ENCODE measurements around the gene SLC16A14. TPM values are rescaled to one million over a fixed set of nuclear protein-coding genes. Genes with fewer than 3 reads are reported as not detected.

Gene SLC16A14
- total and polyA plus RNA-seq, 2 of the 8 experiments (the other 6 are each of a cell fraction or from before 2014, with no cell fraction given) = 2.1 to 3.0 TPM

GRCh38 chr2:230043025-230043424 is 25.7 kb downstream of the SLC16A14 start:
- no peak overlapping the region for H3K4me3 ChIP-seq (ENCODE audit: extremely low read depth in 1 of 4, insufficient read depth in 2 of 4, low read depth in 3 of 4, low read length in 4 of 4)
- H4K91ac ChIP-seq (replicated peaks; ENCODE audit: insufficient read length, low read length) = no peak overlapping the region
- ChIA-PET POLR2A (ENCODE audit: partially characterized antibody) (no interaction called here), CTCF (ENCODE audit: partially characterized antibody) (no interaction called here)
- H4K5ac ChIP-seq (ENCODE audit: insufficient read length, low read depth, low read length) = no peak overlapping the region
- H3K23me2 ChIP-seq (ENCODE audit: low read depth, low read length) = no peaks in the 10 kb centered on the region; the same call in 1 of the 2 replicates
- no peak overlapping the region for H4K8ac ChIP-seq (ENCODE audit: extremely low read depth, insufficient read depth, low read length)
- H2BK120ac ChIP-seq (replicated peaks; ENCODE audit: low read depth, low read length) = no peak overlapping the region
- no peak overlapping the region for H3K4me2 ChIP-seq (ENCODE audit: insufficient read depth in 1 of 2, low read depth in 2 of 2, low read length in 2 of 2)
- no peak overlapping the region for H3K56ac ChIP-seq (replicated peaks; ENCODE audit: insufficient read length, low read depth, low read length)
- no peak overlapping the region for H3K14ac ChIP-seq (ENCODE audit: insufficient read length)
- no peaks in the 10 kb centered on the region for H3K9me3 ChIP-seq (ENCODE audit: insufficient read depth in 2 of 2, low read depth in 1 of 2, low read length in 1 of 2)
- H3K79me1 ChIP-seq (ENCODE audit: low read depth, low read length) = no peaks in the 10 kb centered on the region
- WGBS, 2 experiments (ENCODE audit: extremely low coverage in 1 of 2, insufficient coverage in 1 of 2, insufficient read length in 1 of 2, insufficient replicate concordance in 2 of 2, low coverage in 1 of 2, low lambda C conversion rate in 2 of 2, missing lambda C conversion rate in 1 of 2) = 92% methylated on average over 5 of the region's 5 CpGs; no CpG with 5 or more reads in 1 of the 2 experiments
- no peaks in the 10 kb centered on the region for H4K20me1 ChIP-seq (replicated peaks in 1 of 2; ENCODE audit: control insufficient read depth in 1 of 2, insufficient read depth in 2 of 2, low read length in 2 of 2)
- H3K9ac ChIP-seq (replicated peaks in 1 of 4; ENCODE audit: extremely low read depth in 1 of 4, low read depth in 3 of 4, low read length in 3 of 4) = no peak overlapping the region
- H2AK5ac ChIP-seq (ENCODE audit: low read depth, low read length) = no peak overlapping the region
- H3K4ac ChIP-seq (replicated peaks; ENCODE audit: insufficient read length, low read depth, low read length) = no peak overlapping the region
- H2BK12ac ChIP-seq (ENCODE audit: low read depth, low read length) = no peak overlapping the region
- H3K36me3 ChIP-seq (ENCODE audit: control insufficient read depth in 2 of 4, insufficient read depth in 4 of 4, low read length in 3 of 4) = no peaks in the 10 kb centered on the region
- H2BK15ac ChIP-seq (ENCODE audit: low read length) = no peak overlapping the region
- H3K27me3 ChIP-seq (replicated peaks in 1 of 4; ENCODE audit: control insufficient read depth in 3 of 4, extremely low read depth in 1 of 4, insufficient read depth in 3 of 4, low read length in 3 of 4) = no peaks in the 10 kb centered on the region
- no peak overlapping the region for H2AFZ ChIP-seq (ENCODE audit: low read length)
- no peaks in the 10 kb centered on the region for H3K4me1 ChIP-seq (replicated peaks in 1 of 4; ENCODE audit: control insufficient read depth in 3 of 4, insufficient read depth in 4 of 4, low read length in 3 of 4)
- no peak for FAIRE-seq
- DNase-seq (ENCODE audit: low read depth in 1 of 2, low spot score in 2 of 2) = no peak
- H3K79me2 ChIP-seq (ENCODE audit: control insufficient read depth in 1 of 2, insufficient read depth in 2 of 2, low read length in 2 of 2) = no peaks in the 10 kb centered on the region
- no peak overlapping the region for H3K27ac ChIP-seq (ENCODE audit: low read depth, low read length)
- H2BK20ac ChIP-seq (ENCODE audit: low read length) = no peak overlapping the region
- no peak overlapping the region for H3K18ac ChIP-seq (ENCODE audit: extremely low read depth, low read length)
- H3K23ac ChIP-seq (ENCODE audit: insufficient read length) = no peak overlapping the region
- H2BK5ac ChIP-seq (ENCODE audit: low read depth, low read length) = no peak overlapping the region
- TF ChIP-seq SAP30 (IDR thresholded peaks at IDR 0.05; ENCODE audit: insufficient read depth, insufficient replicate concordance, low read length) (no peak), EZH2 (IDR thresholded peaks at IDR 0.05; ENCODE audit: low read depth, low read length, severe bottlenecking) (no peak), HDAC2 (IDR thresholded peaks at IDR 0.05; ENCODE audit: borderline replicate concordance in 1 of 2, low read depth in 2 of 2, low read length in 2 of 2) (no peak), TEAD4 (IDR thresholded peaks at IDR 0.05; ENCODE audit: low read depth, low read length) (no peak), SRF (IDR thresholded peaks at IDR 0.05; ENCODE audit: low read depth, low read length) (no peak), HDAC6 (IDR thresholded peaks at IDR 0.05; ENCODE audit: low read depth, low read length) (no peak), GABPA (IDR thresholded peaks at IDR 0.05; ENCODE audit: borderline replicate concordance, insufficient read depth, low read length) (no peak), KDM1A (IDR thresholded peaks at IDR 0.05; ENCODE audit: borderline replicate concordance, low read length) (no peak), SP1 (IDR thresholded peaks at IDR 0.05; ENCODE audit: low read depth, low read length) (no peak), TAF1 (IDR thresholded peaks at IDR 0.05; ENCODE audit: low read depth, low read length) (no peak), BCL11A (IDR thresholded peaks at IDR 0.05; ENCODE audit: low read depth in 2 of 2, low read length in 2 of 2) (no peak)
- TF ChIP-seq, protein P1, sequence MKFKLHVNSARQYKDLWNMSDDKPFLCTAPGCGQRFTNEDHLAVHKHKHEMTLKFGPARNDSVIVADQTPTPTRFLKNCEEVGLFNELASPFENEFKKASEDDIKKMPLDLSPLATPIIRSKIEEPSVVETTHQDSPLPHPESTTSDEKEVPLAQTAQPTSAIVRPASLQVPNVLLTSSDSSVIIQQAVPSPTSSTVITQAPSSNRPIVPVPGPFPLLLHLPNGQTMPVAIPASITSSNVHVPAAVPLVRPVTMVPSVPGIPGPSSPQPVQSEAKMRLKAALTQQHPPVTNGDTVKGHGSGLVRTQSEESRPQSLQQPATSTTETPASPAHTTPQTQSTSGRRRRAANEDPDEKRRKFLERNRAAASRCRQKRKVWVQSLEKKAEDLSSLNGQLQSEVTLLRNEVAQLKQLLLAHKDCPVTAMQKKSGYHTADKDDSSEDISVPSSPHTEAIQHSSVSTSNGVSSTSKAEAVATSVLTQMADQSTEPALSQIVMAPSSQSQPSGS (IDR thresholded peaks at IDR 0.05; ENCODE audit: low read length) = no peak
